SHP77 treated with DMSO at 0.1 percent for 48 hours (cell line): ENCODE results near the gene DNASE1L2.

ENCODE experiments used
- DNase-seq: peaks from one replicate; lab custom pipeline; 2025; lab: John Stamatoyannopoulos, UW

The DNASE1L2 gene

GRCh38 chr16:2270070-2270462 lies 33.8 kb downstream of the DNASE1L2 start:
- no peak for DNase-seq

GRCh38 chr16:2270588-2271470 lies 34.6 kb downstream of the DNASE1L2 start:
- no peak for DNase-seq

GRCh38 chr16:2271848-2272461 lies 35.7 kb downstream of the DNASE1L2 start:
- DNase-seq = no peak

GRCh38 chr16:2273484-2273883 lies 37.2 kb downstream of the DNASE1L2 start:
- no peak for DNase-seq

- no peak for DNase-seq
These were observed 37.7 kb downstream of the DNASE1L2 start for GRCh38 chr16:2273931-2274330.

GRCh38 chr16:2275476-2276367 lies 39.5 kb downstream of the DNASE1L2 start:
- DNase-seq = no peak

GRCh38 chr16:2276368-2277195 lies 40.3 kb downstream of the DNASE1L2 start:
- no peak for DNase-seq

- no peak for DNase-seq
These were observed 41.4 kb downstream of the DNASE1L2 start for GRCh38 chr16:2277466-2278271.

- no peak for DNase-seq
These were observed 42.0 kb downstream of the DNASE1L2 start for GRCh38 chr16:2278272-2278608.

GRCh38 chr16:2278956-2279800 lies 42.9 kb downstream of the DNASE1L2 start:
- DNase-seq = no peak

- DNase-seq = no peak
These were observed 44.2 kb downstream of the DNASE1L2 start for GRCh38 chr16:2280461-2280860.

GRCh38 chr16:2280981-2281542 lies 44.8 kb downstream of the DNASE1L2 start:
- no peak for DNase-seq

- DNase-seq = no peak
These were observed 46.0 kb downstream of the DNASE1L2 start for GRCh38 chr16:2282262-2282661.

- DNase-seq = no peak
These were observed 46.8 kb downstream of the DNASE1L2 start for GRCh38 chr16:2282866-2283555.

- DNase-seq = no peak
These were observed 47.9 kb downstream of the DNASE1L2 start for GRCh38 chr16:2284001-2284770.

GRCh38 chr16:2284797-2285576 lies 48.7 kb downstream of the DNASE1L2 start:
- no peak for DNase-seq

- no peak for DNase-seq
These were observed 49.5 kb downstream of the DNASE1L2 start for GRCh38 chr16:2285731-2286191.
